HG03460 (cell line): Measurements from ENCODE around the gene PCDHA1.
"Not testable (repeated sequence)": the region's sequence is repeated elsewhere in the genome, so short reads cannot be mapped to it uniquely, and the experiment has no call there.

Source experiments
- ATAC-seq: cut with Tn5 transposase; IDR thresholded peaks from one replicate; pipeline ENCODE4 v1.9.1; 2021; ENCODE audit not compliant: unreplicated experiment

Gene PCDHA1

GRCh38 chr5:140785905-140786686 is at the start of gene PCDHA1:
PCDHA1 (plus strand) TSS chr5:140786140.
- no peak for ATAC-seq

GRCh38 chr5:140737486-140737885 is 48.5 kb upstream of the PCDHA1 start:
- ATAC-seq = no peak

GRCh38 chr5:140741967-140742366 is 44.0 kb upstream of the PCDHA1 start:
- no peak for ATAC-seq

- no peak for ATAC-seq
Measured at GRCh38 chr5:140753561-140753960, 32.4 kb upstream of the PCDHA1 start.

GRCh38 chr5:140764177-140764973 is 21.6 kb upstream of the PCDHA1 start:
- ATAC-seq = no peak

DNA sequence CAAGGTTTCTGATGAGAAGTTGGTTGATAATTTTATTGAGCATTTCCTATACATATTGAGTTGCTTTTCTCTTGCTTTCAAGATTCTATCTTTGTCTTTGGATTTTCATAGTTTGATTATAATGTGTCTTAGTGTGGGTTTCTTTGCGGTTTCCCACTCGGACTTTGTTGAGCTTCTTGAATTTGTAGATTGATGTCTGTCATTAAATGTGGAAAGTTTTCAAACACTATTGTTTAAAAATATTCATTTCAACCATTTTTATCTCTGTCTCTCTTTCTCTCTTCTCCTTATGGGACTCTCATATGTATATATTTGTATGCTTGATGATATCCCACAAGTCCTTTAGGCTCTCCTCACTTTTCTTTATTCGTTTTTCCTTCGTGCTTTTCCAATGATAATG is 18.5 kb upstream of the PCDHA1 start:
- ATAC-seq = no peak

- ATAC-seq = no peak
Measured at GRCh38 chr5:140780512-140780911, 5.4 kb upstream of the PCDHA1 start.

DNA sequence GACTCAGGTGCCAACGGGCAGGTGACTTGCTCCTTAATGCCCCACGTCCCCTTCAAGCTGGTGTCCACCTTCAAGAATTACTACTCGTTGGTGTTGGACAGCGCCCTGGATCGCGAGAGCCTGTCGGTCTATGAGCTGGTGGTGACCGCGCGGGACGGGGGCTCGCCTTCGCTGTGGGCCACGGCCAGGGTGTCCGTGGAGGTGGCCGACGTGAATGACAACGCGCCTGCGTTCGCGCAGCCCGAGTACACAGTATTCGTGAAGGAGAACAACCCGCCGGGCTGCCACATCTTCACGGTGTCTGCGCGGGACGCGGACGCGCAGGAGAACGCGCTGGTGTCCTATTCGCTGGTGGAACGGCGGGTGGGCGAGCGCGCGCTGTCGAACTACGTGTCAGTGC is 1.5 kb downstream of the PCDHA1 start:
- not testable (repeated sequence) for ATAC-seq

DNA sequence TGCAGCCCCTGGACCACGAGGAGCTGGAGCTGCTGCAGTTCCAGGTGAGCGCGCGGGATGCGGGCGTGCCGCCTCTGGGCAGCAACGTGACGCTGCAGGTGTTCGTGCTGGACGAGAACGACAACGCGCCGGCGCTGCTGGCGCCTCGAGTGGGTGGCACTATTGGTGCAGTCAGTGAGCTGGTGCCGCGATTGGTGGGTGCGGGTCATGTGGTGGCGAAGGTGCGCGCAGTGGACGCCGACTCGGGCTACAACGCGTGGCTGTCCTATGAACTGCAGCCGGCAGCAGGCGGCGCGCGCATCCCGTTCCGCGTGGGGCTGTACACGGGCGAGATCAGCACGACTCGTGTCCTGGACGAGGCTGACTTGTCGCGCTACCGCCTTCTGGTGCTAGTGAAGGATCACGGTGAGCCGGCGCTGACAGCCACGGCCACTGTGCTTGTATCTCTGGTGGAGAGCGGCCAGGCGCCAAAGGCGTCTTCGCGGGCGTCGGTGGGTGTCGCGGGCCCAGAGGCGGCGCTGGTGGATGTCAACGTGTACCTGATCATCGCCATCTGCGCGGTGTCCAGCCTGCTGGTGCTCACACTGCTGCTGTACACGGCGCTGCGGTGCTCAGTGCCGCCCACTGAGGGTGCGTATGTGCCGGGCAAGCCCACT is 2.0 kb downstream of the PCDHA1 start:
- not testable (repeated sequence) for ATAC-seq

GRCh38 chr5:140791089-140791488 is 5.1 kb downstream of the PCDHA1 start:
- no peak for ATAC-seq

DNA sequence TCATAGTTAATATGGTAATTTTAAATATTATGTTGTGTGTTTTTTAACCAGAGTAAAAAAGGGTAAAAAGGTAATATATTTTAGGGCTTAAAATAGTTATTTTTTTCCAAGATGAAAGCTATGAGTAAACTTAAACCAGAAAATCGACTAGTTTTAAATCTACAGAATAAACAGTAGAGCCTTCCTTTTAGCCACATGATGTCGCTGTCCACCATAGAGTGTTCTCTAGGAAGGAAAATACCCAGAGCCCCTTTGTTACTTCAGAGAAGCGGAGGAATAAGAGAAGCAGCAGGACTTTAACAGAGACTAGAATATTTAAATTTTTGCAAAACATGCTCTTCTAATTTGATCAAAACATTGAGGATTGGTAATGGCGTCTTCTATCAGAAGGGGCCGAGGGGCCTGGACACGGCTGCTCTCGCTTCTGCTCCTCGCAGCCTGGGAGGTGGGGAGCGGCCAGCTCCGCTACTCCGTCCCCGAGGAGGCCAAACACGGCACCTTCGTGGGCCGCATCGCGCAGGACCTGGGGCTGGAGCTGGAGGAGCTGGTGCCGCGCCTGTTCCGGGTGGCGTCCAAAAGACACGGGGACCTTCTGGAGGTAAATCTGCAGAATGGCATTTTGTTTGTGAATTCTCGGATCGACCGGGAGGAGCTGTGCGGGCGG is 8.8 kb downstream of the PCDHA1 start, which contains the start of gene PCDHA2:
Gene PCDHA2, plus strand, starts transcription at position 258 of the 664 bp plus-strand sequence.
- ATAC-seq = no peak

DNA sequence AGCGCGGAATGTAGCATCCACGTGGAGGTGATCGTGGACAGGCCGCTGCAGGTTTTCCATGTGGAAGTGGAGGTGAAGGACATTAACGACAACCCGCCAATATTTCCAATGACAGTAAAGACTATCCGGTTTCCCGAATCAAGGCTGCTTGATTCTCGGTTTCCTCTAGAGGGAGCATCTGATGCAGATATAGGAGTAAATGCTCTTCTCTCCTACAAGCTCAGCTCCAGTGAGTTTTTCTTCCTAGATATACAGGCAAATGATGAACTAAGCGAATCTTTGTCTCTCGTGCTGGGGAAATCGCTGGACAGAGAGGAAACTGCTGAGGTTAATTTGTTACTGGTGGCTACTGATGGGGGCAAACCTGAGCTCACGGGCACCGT is 9.3 kb downstream of the PCDHA1 start:
- ATAC-seq = no peak

DNA sequence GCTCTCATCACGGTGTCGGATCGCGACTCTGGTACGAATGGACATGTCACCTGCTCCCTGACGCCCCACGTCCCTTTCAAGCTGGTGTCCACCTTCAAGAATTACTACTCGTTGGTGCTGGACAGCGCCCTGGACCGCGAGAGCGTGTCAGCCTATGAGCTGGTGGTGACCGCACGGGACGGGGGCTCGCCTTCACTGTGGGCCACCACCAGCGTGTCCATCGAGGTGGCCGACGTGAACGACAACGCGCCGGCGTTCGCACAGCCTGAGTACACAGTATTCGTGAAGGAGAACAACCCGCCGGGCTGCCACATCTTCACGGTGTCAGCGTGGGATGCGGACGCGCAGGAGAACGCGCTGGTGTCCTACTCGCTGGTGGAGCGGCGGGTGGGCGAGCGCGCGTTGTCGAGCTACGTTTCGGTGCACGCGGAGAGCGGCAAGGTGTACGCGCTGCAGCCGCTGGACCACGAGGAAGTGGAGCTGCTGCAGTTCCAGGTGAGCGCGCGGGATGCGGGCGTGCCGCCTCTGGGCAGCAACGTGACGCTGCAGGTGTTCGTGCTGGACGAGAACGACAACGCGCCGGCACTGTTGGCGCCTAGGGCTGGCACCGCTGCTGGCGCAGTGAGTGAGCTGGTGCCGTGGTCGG is 10.3 kb downstream of the PCDHA1 start:
- not testable (repeated sequence) for ATAC-seq

- ATAC-seq = no peak
Measured at GRCh38 chr5:140796718-140797095, 10.8 kb downstream of the PCDHA1 start.

DNA sequence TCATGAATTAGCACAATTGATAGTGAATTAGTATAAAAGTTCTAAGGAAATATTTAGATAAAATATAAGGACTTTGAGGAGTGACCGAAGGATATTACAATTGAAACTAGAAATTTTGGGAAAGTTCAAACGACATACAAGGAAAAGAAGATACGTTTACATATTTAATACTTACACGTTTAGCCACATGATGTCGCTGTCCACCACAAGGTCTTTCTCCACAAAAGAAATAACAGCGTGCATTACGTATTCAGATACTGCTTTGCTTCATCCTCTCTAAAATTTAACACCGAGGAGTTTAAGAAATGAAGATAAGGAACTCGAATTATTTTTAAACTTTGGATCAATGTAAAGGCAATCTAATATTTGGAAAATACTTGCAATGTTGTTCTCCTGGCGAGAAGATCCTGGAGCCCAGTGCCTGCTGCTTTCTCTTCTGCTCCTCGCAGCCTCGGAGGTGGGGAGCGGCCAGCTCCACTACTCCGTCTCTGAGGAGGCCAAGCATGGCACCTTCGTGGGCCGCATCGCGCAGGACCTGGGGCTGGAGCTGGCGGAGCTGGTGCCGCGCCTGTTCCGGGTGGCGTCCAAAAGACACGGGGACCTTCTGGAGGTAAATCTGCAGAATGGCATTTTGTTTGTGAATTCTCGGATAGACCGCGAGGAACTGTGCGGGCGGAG is 15.0 kb downstream of the PCDHA1 start, which contains the start of gene PCDHA3:
Gene PCDHA3, plus strand, starts transcription at position 242 of the 678 bp plus-strand sequence.
- no peak for ATAC-seq

GRCh38 chr5:140801494-140801841 is 15.5 kb downstream of the PCDHA1 start:
- ATAC-seq = no peak

- not testable (repeated sequence) for ATAC-seq
Measured at GRCh38 chr5:140802381-140802780, 16.4 kb downstream of the PCDHA1 start.

DNA sequence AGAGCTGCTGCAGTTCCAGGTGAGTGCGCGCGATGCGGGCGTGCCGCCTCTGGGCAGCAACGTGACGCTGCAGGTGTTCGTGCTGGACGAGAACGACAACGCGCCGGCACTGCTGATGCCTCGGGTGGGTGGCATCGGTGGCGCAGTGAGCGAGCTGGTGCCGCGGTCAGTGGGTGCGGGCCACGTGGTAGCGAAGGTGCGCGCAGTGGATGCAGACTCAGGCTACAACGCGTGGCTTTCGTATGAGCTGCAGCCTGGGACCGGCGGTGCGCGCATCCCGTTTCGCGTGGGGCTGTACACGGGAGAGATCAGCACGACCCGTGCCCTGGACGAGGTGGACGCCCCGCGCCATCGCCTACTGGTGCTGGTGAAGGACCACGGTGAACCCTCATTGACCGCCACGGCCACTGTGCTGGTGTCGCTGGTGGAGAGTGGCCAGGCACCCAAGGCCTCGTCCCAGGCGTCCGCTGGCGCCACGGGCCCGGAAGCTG is 16.9 kb downstream of the PCDHA1 start:
- no peak for ATAC-seq

DNA sequence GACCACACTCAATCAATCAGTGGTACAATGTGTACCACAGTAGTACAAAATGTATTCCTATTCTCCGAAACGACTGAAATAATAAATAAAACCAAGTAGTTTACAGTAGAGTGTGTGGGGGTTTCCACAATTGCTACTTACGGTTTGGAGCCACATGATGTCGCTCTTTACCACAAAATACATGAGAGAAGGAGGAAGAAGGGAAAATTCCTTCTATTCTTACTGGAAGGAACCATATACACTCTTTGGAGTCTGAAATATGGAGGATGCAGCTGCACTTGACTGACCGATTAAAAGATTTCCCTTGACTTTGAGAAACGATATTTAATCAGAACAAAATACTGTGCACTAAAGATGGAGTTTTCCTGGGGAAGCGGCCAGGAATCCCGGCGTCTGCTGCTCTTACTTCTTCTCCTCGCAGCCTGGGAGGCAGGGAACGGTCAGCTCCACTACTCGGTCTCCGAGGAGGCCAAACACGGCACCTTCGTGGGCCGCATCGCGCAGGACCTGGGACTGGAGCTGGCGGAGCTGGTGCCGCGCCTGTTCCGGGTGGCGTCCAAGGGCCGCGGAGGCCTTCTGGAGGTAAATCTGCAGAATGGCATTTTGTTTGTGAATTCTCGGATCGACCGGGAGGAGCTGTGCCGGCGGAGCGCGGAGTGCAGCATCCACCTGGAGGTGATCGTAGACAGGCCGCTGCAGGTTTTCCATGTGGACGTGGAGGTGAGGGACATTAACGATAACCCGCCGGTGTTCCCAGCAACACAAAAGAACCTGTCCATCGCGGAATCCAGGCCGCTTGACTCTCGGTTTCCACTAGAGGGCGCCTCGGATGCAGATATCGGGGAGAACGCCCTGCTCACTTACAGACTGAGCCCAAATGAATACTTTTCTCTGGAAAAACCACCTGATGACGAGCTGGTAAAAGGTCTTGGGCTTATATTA is 21.2 kb downstream of the PCDHA1 start, which contains the start of gene PCDHA4:
Gene PCDHA4, plus strand, starts transcription at position 235 of the 942 bp plus-strand sequence.
- no peak for ATAC-seq
